Prostate gland (tissue), 2 donors: ENCODE measurements around the gene HNRNPL. TPM values are rescaled to one million over a fixed set of nuclear protein-coding genes. Genes with fewer than 3 reads are reported as not detected.

Experiments used
- DNase-seq: peaks from one replicate; pipeline ENCODE4 v3.0.0-alpha.2; 2019; ENCODE audit warnings: low spot score
- H3K27ac ChIP-seq, 2 donors: fragments of 200-600 bp; sonication (generic); 2 replicates each; pipeline ENCODE4 v1.5.1; 2017 to 2019
- H3K27me3 ChIP-seq: fragments of 200-600 bp; sonication (generic); replicated peaks from 2 replicates; pipeline ENCODE4 v1.5.1; 2019; ENCODE audit not compliant: insufficient read depth
- H3K36me3 ChIP-seq, 2 donors: fragments of 200-600 bp; sonication (generic); 1 replicate in 1 of 2; 2 replicates in 1 of 2; pipeline versions ENCODE4 v1.5.1 to v1.8.1; 2017 to 2019
- H3K4me1 ChIP-seq: fragments of 200-600 bp; sonication (generic); replicated peaks from 2 replicates; pipeline ENCODE4 v1.5.1; 2019
- H3K4me3 ChIP-seq, 2 donors: fragments of 200-600 bp; sonication (generic); 2 replicates each; pipeline ENCODE4 v1.5.1; 2017 to 2019
- H3K9me3 ChIP-seq: fragments of 200-600 bp; sonication (generic); 2 replicates; pipeline ENCODE4 v1.5.1; 2017
- POLR2A ChIP-seq: fragments of 450-650 bp; IDR thresholded peaks from one replicate; pipeline ENCODE4 v1.6.1; 2016; ENCODE audit warnings: antibody characterized with exemption, mild to moderate bottlenecking
- POLR2AphosphoS5 ChIP-seq: sonication (generic); formaldehyde crosslinking; IDR thresholded peaks from one replicate; pipeline ENCODE4 v1.6.1; 2017; ENCODE audit warnings: antibody characterized with exemption
- WGBS: methylation state at CpG from one replicate; pipeline ENCODE4 v1.1.5; 2018; 5-methylcytosine and 5-hydroxymethylcytosine counted together
- intact Hi-C: fragments of 100-400 bp; cut with DNase I; formaldehyde crosslinking; loops from one replicate; pipeline ENCODE4 v1.14.2; 2022
- total RNA-seq, 2 donors: library from RNA; depleted of rRNA; stranded (reverse); fragments of >200 nt; gene quantifications; one replicate each; pipeline ENCODE4 v1.1.0, GENCODE V29; 2016
- TF ChIP-seq, protein P1 (sequence below), 4 experiments: fragments of 200-600 bp in 2 of 4; fragments of 450-650 bp in 2 of 4; sonication (generic) in 2 of 4; IDR thresholded peaks; 1 replicate in 3 of 4; 2 replicates in 1 of 4; pipeline ENCODE4 v1.5.1; 2016 to 2019; ENCODE audit warnings: antibody characterized with exemption in 4 of 4, mild to moderate bottlenecking in 2 of 4, moderate library complexity in 2 of 4

Gene HNRNPL
- total RNA-seq, 2 donors from 2014 or later = 210 to 231 TPM

DNA sequence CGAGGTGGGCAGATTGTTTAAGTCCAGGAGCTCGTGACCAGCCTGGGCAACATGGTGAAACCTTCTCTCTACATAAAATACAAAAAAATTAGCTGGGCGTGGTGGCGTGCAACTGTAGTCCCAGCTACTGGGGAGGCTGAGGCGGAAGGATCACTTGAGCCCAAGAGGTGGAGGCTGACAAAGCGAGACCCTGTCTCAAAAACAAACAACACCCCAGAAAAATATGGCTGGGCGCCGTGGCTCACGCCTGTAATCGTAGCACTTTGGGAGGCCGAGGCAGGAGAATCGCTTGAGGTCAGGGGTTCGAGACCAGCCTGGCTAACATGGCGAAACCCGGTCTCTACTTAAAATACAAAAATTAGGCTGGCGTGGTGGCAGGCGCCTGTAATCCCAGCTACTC, 3.4 kb upstream of the HNRNPL start:
- Histone ChIP-seq H3K36me3 (no peaks in the 10 kb centered on the region), H3K27me3 (no peaks in the 10 kb centered on the region), H3K9me3 (no peaks in the 10 kb centered on the region), H3K4me1 (peaks cover 6% of the 10 kb centered on the region), H3K4me3 (no peak overlapping the region), H3K27ac (peak overlapping the region in 1 of 2 donors; percentile 98)
- 90% methylated on average over 17 of the region's 17 CpGs for WGBS
- TF ChIP-seq POLR2AphosphoS5 (no peak), POLR2A (no peak)
- TF ChIP-seq, protein P1, sequence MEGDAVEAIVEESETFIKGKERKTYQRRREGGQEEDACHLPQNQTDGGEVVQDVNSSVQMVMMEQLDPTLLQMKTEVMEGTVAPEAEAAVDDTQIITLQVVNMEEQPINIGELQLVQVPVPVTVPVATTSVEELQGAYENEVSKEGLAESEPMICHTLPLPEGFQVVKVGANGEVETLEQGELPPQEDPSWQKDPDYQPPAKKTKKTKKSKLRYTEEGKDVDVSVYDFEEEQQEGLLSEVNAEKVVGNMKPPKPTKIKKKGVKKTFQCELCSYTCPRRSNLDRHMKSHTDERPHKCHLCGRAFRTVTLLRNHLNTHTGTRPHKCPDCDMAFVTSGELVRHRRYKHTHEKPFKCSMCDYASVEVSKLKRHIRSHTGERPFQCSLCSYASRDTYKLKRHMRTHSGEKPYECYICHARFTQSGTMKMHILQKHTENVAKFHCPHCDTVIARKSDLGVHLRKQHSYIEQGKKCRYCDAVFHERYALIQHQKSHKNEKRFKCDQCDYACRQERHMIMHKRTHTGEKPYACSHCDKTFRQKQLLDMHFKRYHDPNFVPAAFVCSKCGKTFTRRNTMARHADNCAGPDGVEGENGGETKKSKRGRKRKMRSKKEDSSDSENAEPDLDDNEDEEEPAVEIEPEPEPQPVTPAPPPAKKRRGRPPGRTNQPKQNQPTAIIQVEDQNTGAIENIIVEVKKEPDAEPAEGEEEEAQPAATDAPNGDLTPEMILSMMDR (IDR thresholded peaks at IDR 0.05) = no peak
- intact Hi-C loops = loop anchor here (5.0 kb wide), 2 partner anchors 44 to 206 kb away; partner anchors contain the start of genes ACTN4, NFKBIB and SIRT2
- DNase-seq = no peak

DNA sequence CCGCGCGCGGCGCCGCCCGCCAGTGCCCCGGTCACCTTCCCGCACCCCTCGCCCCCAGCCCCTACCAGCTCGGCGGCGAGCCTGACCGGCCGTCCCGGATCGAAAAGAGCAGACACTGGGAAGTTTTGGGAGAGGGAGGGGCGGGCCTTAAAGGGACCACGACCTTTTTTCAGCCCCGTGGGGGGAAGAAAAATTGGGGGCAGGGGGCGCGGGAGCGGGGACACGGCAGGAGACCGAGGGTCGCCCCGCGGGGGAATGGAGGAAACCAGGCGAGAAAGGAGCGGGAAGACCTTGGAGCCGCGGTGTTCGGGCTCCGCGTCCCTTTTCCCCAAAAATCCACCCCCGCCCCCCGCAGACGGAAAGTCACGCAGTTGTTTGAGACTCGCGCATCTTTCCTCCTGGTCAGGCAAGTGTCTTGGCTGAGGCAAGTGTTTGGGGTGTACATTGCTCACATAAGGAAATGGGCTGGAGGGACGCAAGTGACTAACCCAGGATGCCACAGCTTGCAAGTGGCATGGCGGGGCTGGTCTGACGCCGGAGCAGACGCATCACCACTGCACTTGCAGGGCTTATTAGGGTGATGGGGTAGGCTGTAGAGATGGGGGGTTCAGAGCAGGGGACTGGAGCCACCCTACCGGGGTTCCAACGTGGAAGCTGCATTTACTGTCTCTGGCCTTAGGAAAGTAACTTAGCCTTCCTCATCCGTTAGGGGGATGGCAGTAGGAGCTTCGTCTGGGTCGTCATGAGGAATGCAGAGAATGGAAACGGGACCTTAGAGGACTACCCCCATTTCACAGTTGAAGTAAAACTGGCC, 2.7 kb upstream of the HNRNPL start:
- Histone ChIP-seq H3K27me3 (no peaks in the 10 kb centered on the region), H3K27ac (peak overlapping the region; percentile 95 to 98), H3K9me3 (no peaks in the 10 kb centered on the region), H3K4me1 (peaks cover 12% of the 10 kb centered on the region), H3K36me3 (no peaks in the 10 kb centered on the region), H3K4me3 (peak overlapping the region; percentile 64 to 80)
- WGBS = 1% methylated on average over 42 of the region's 52 CpGs
- intact Hi-C loops = loop anchor here (5.0 kb wide), 2 partner anchors 45 to 205 kb away; partner anchors contain the start of genes ACTN4, NFKBIB and SIRT2
- peak; percentile 44 for DNase-seq
- TF ChIP-seq POLR2AphosphoS5 = no peak
- peak; percentile 15 for TF ChIP-seq POLR2A
- TF ChIP-seq, protein P1 (IDR thresholded peaks at IDR 0.05) = no peak

DNA sequence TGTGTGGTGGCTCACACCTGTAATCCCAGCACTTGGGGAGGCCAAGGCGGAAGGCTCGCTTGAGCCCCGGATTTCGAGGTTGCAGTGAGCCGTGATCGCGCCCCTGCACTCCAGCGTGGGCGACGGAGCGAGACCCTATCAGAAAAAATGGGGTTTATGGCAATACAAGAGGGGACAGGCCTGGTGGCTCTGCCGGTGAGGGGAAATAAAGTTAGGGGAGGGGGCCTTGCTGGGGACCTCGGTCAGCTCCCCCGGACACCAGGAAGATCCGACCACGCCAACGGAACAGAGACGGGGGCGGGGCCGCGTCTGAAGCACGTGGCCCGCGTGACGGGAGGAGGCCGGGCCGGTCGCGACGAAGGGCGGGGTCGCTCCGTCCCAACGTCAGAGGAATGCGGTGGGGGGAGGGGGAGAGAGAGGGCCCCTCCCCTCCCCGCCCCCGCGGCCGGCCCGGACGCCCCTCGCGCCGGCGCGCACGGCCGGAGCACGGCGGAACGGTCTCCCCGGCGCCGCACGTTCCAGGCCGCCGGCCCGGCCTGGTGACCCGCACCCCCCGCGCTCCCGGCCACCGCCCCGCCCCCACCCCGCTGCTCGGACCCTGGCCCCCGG, 1.9 kb upstream of the HNRNPL start:
- Histone ChIP-seq H3K4me3 (peak overlapping the region; percentile 64 to 80), H3K27me3 (no peaks in the 10 kb centered on the region), H3K9me3 (no peaks in the 10 kb centered on the region), H3K27ac (peak overlapping the region; percentile 95 to 98), H3K4me1 (peaks cover 14% of the 10 kb centered on the region), H3K36me3 (peaks cover 0 to 5% of the 10 kb centered on the region in 2 donors)
- WGBS = 0% methylated on average over 29 of the region's 67 CpGs
- intact Hi-C loops = loop anchor here (5.0 kb wide), 2 partner anchors 46 to 204 kb away; partner anchors contain the start of genes ACTN4, NFKBIB and SIRT2
- DNase-seq = peak; percentile 96
- TF ChIP-seq POLR2AphosphoS5 (peak; percentile 98), POLR2A (peak; percentile 91)
- TF ChIP-seq, protein P1 (IDR thresholded peaks at IDR 0.05) = no peak

DNA sequence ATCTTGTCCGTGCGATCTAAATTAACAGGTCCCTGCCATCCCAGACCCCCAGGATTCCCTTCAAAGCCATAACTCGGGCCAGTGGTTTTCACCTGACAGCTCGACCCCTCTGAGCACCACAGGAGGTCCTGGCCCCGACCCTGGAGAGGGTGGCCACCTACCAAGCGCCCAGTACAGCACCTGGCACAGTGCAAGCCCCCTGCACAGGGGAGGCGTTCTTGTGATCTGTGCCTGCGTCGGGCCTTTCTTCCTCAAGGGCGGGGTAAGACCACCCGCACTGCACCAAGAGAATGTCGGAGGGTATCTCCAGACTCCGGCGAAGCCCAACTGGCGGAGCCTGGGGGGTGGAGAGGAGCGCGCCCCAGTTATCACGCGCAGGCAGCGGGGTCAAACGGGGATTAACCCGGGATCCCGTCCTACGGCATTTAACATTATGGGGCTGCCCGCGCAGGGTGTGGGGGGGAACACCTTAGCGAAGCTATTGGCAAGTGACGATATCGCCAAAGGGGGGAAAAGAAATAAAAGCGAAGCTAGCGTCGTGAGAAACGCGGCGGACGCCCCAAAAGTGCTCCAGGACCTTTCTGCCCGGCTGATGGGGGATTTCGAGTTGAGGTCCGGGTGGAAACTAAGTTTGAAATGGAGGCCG, 1.3 kb upstream of the HNRNPL start:
- no peak for DNase-seq
- H3K9me3 ChIP-seq = no peaks in the 10 kb centered on the region
- H3K4me3 ChIP-seq = peak overlapping the region; percentile 64 to 80
- peaks cover 14% of the 10 kb centered on the region for H3K4me1 ChIP-seq
- H3K36me3 ChIP-seq = peaks cover 4 to 11% of the 10 kb centered on the region in 2 donors
- intact Hi-C loops = loop anchor here (5.0 kb wide), 2 partner anchors 46 to 204 kb away; partner anchors contain the start of genes ACTN4, NFKBIB and SIRT2
- peak overlapping the region; percentile 95 to 98 for H3K27ac ChIP-seq
- WGBS = 1% methylated on average over 40 of the region's 40 CpGs
- no peak for TF ChIP-seq POLR2AphosphoS5
- TF ChIP-seq POLR2A = no peak
- TF ChIP-seq, protein P1 (IDR thresholded peaks at IDR 0.05) = no peak
- H3K27me3 ChIP-seq = no peaks in the 10 kb centered on the region
